Breast epithelium (tissue), 3 donors: Measurements from ENCODE around the gene SYF2.

Source experiments
- CTCF ChIP-seq, 3 donors: fragments of 450-650 bp; IDR thresholded peaks; one replicate each; pipeline ENCODE4 v1.5.1; 2016 to 2017; ENCODE audit warnings: antibody characterized with exemption in 3 of 3, mild to moderate bottlenecking in 3 of 3, moderate library complexity in 3 of 3
- POLR2A ChIP-seq: fragments of 450-650 bp; IDR thresholded peaks from one replicate; pipeline ENCODE4 v1.6.1; 2016; ENCODE audit warnings: antibody characterized with exemption, mild to moderate bottlenecking, moderate library complexity
- POLR2AphosphoS5 ChIP-seq, 3 donors: sonication (generic); formaldehyde crosslinking; IDR thresholded peaks; one replicate each; pipeline ENCODE4 v1.6.1; 2017; ENCODE audit warnings: antibody characterized with exemption in 3 of 3

DNA sequence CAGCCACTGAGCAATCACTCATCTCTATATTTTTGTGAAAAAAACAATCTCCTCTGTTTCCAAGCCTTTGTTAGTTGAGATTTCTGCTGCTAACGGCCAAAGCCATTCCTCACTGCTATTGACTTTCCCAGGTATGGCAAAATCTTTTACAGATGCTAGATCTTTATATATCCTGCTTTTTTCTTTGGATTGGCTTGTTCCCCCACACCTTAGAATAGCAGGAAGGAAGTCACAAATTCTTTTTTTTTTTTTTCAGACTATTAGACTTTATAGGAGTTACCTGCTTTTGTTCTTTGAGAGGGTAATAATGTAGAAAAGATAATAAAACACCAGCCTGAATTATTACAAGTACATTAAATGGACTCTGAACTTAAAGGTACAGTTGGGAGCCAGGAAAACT lies 24.2 kb downstream of the SYF2 start:
- TF ChIP-seq CTCF (IDR thresholded peaks at IDR 0.05) = no peak
- TF ChIP-seq POLR2A = no peak
- no peak for TF ChIP-seq POLR2AphosphoS5 (IDR thresholded peaks at IDR 0.05)
